ENCODE data around the gene CDH22.

Gene CDH22

GRCh38 chr20:46273717-46274116, 34.6 kb downstream of the CDH22 start:
- no peak for TF ChIP-seq CTCF (IDR thresholded peaks at IDR 0.05)
- Histone ChIP-seq H3K9ac (no peak overlapping the region), H3K27ac (no peak overlapping the region), H3K4me1 (peaks cover 17% of the 10 kb centered on the region), H3K27me3 (ENCODE audit: control insufficient read depth, insufficient read depth, low read length) (no peaks in the 10 kb centered on the region), H3K36me3 (ENCODE audit: control insufficient read depth, insufficient read depth, low read length) (no peaks in the 10 kb centered on the region), H3K4me2 (ENCODE audit: low read length) (no peak overlapping the region), H3K79me2 (no peaks in the 10 kb centered on the region), H2AFZ (no peak overlapping the region), H3K4me3 (ENCODE audit: low read depth, low read length) (no peak overlapping the region), H3K9me3 (ENCODE audit: control insufficient read depth, low read length) (no peaks in the 10 kb centered on the region)

- H3K9ac ChIP-seq, result no peak overlapping the region
- H3K79me2 ChIP-seq, result no peaks in the 10 kb centered on the region
- H3K4me1 ChIP-seq, result peaks cover 17% of the 10 kb centered on the region
- no peak overlapping the region for H2AFZ ChIP-seq
- H3K4me3 ChIP-seq (ENCODE audit: low read depth, low read length), result no peak overlapping the region
- H3K9me3 ChIP-seq (ENCODE audit: control insufficient read depth, low read length), result no peaks in the 10 kb centered on the region
- no peaks in the 10 kb centered on the region for H3K36me3 ChIP-seq (ENCODE audit: control insufficient read depth, insufficient read depth, low read length)
- H3K27ac ChIP-seq, result no peak overlapping the region
- no peak overlapping the region for H3K4me2 ChIP-seq (ENCODE audit: low read length)
- no peaks in the 10 kb centered on the region for H3K27me3 ChIP-seq (ENCODE audit: control insufficient read depth, insufficient read depth, low read length)
- no peak for TF ChIP-seq CTCF (IDR thresholded peaks at IDR 0.05)
These were observed 35.8 kb downstream of the CDH22 start for GRCh38 chr20:46272389-46273047.

- no peaks in the 10 kb centered on the region for H3K9me3 ChIP-seq (ENCODE audit: control insufficient read depth, low read length)
These were observed 37.1 kb downstream of the CDH22 start for GRCh38 chr20:46270977-46271744.

GRCh38 chr20:46269372-46269771, 38.9 kb downstream of the CDH22 start:
- H3K4me1 ChIP-seq, result peaks cover 17% of the 10 kb centered on the region
- no peaks in the 10 kb centered on the region for H3K79me2 ChIP-seq
- no peak overlapping the region for H3K27ac ChIP-seq
- no peaks in the 10 kb centered on the region for H3K36me3 ChIP-seq (ENCODE audit: control insufficient read depth, insufficient read depth, low read length)
- H2AFZ ChIP-seq, result no peak overlapping the region
- H3K4me3 ChIP-seq (ENCODE audit: low read depth, low read length), result no peak overlapping the region
- no peaks in the 10 kb centered on the region for H3K27me3 ChIP-seq (ENCODE audit: control insufficient read depth, insufficient read depth, low read length)
- no peak overlapping the region for H3K9ac ChIP-seq
- TF ChIP-seq CTCF (IDR thresholded peaks at IDR 0.05), result no peak
- no peak overlapping the region for H3K4me2 ChIP-seq (ENCODE audit: low read length)
- H3K9me3 ChIP-seq (ENCODE audit: control insufficient read depth, low read length), result no peaks in the 10 kb centered on the region

More at GRCh38 chr20:46270977-46271744, 37.1 kb downstream of the CDH22 start:
- Histone ChIP-seq H3K36me3 (ENCODE audit: control insufficient read depth, insufficient read depth, low read length) (no peaks in the 10 kb centered on the region), H3K9ac (no peak overlapping the region), H3K4me1 (peaks cover 17% of the 10 kb centered on the region), H3K4me2 (ENCODE audit: low read length) (no peak overlapping the region), H3K27ac (no peak overlapping the region), H2AFZ (no peak overlapping the region), H3K79me2 (no peaks in the 10 kb centered on the region), H3K27me3 (ENCODE audit: control insufficient read depth, insufficient read depth, low read length) (no peaks in the 10 kb centered on the region), H3K4me3 (ENCODE audit: low read depth, low read length) (no peak overlapping the region)
- no peak for TF ChIP-seq CTCF (IDR thresholded peaks at IDR 0.05)

Data from parathyroid adenoma (tissue), 2 donors.